Measurements from ENCODE around the gene LHX6. TPM values are rescaled to one million over a fixed set of nuclear protein-coding genes. Genes with fewer than 3 reads are reported as not detected.

The LHX6 gene
- polyA plus RNA-seq, 2 of the 4 experiments (the other 2 are of a cell fraction) = 0.14 to 0.26 TPM

DNA sequence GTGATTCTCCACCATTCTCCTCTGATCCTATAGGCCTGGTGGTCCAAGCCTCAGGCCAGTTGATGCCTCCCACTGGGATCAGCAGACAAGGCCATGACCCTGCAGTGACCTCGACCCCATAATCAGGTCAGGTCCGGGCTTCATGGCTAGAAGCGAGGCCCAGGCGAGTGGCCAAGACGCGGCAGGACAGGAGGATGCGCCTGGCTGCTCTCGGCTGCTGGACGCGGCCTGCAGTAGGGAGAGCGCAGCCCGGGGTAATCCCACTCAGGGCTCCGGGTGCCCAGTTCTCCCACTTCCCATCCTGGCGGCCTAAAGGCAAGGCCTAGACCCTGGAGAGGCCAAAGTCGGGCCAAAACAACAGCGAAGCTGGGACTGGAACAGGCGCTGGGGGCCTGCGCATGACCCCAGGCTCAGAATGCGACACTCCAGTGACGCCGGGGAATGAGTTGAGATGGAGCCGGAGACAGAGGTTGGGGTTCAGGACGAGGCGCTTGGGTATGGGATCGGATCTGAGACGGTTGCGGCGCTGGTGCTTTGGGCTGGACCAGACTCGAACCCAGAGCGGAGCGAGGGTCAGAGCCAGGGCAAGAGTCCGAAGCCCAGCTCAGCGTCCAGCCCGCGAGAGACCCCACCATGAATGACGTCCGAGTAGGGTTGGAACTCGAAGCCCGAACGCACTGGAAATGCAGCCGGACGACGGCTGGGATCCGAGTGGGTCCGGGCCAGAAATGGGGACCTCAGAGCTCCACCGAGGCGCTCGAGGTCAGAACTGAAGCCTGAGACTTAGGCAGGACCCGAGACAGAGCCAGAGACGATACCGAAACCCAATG, 3.2 kb downstream of the LHX6 start:
- Histone ChIP-seq H3K4me2 (no peak overlapping the region), H3K4me1 (peaks cover 10% of the 10 kb centered on the region; the same call in 1 of the 3 replicates), H3K27ac (no peak overlapping the region), H3K9me3 (no peaks in the 10 kb centered on the region), H3K4me3 (no peak overlapping the region)
- 80% methylated on average over 40 of the region's 51 CpGs for WGBS (ENCODE audit: missing lambda C conversion rate)
- DNase-seq (ENCODE audit: low read depth in 1 of 2, low spot score in 1 of 2) = no peak
- no peak for TF ChIP-seq CBX8 (IDR thresholded peaks at IDR 0.05)
- no peak for TF ChIP-seq ZNF302 (CRISPR knock-in tag; IDR thresholded peaks at IDR 0.05)
- TF ChIP-seq EHF (CRISPR knock-in tag; IDR thresholded peaks at IDR 0.05) = no peak
- ChIA-PET POLR2A (interaction anchor here (0.6 kb wide), 1 partner anchor 73 kb away, joined by 3 read pairs; no protein-coding TSS in a partner anchor), CTCF (interaction anchor here (0.8 to 1.6 kb wide), 8 partner anchors 9 to 121 kb away, joined by 3 to 5 read pairs (median 3); no protein-coding TSS in a partner anchor)
- ATAC-seq = no peak
- FAIRE-seq = no peak

GRCh38 chr9:122223435-122223834, 5.3 kb downstream of the LHX6 start:
- 10% methylated on average over 2 of the region's 5 CpGs for WGBS (ENCODE audit: missing lambda C conversion rate)
- FAIRE-seq = no peak
- no peaks in the 10 kb centered on the region for H3K9me3 ChIP-seq
- ATAC-seq = no peak
- no peak for TF ChIP-seq NR3C1 (IDR thresholded peaks at IDR 0.05)
- TF ChIP-seq RCOR1 (IDR thresholded peaks at IDR 0.05; ENCODE audit: low read depth, low read length) = no peak
- TF ChIP-seq NPAS2 (CRISPR knock-in tag; IDR thresholded peaks at IDR 0.05; ENCODE audit: borderline replicate concordance) = no peak
- no peak overlapping the region for H3K4me3 ChIP-seq
- CTCF ChIA-PET = interaction anchor here (1.1 to 1.5 kb wide), 2 partner anchors 97 to 105 kb away, joined by 3 read pairs; no protein-coding TSS in a partner anchor
- H3K27ac ChIP-seq = no peak overlapping the region
- no peak overlapping the region for H3K4me2 ChIP-seq
- POLR2A ChIA-PET = no interaction called here
- H3K4me1 ChIP-seq = peaks cover 5% of the 10 kb centered on the region; the same call in 1 of the 3 replicates
- DNase-seq (ENCODE audit: low read depth in 1 of 2, low spot score in 1 of 2) = no peak

DNA sequence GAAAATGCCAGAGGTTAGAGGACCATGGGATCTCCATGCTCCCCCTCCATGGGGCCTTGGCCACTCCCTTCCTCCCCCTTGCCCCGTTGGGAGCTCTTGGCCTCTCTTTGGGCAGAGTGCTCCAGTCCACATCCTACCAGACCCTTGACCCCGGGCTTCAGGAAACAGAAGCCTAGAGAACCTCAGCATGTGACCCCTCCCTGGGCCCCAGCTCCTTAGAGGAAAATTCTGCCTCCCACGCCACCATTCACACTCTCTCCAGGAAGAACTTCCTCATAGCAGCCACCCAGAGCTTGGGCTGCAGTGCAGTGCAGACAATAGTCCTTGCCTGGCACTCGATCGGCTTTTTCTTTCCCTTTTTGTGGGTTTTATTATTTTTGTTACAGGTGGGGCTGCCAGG, 6.0 kb downstream of the LHX6 start:
- Histone ChIP-seq H3K4me2 (no peak overlapping the region), H3K4me1 (peaks cover 7% of the 10 kb centered on the region; the same call in 1 of the 3 replicates), H3K27ac (no peak overlapping the region), H3K4me3 (no peak overlapping the region), H3K9me3 (no peaks in the 10 kb centered on the region)
- no peak for TF ChIP-seq CTCF (IDR thresholded peaks at IDR 0.05)
- DNase-seq (ENCODE audit: low read depth in 1 of 2, low spot score in 1 of 2) (no peak), FAIRE-seq (no peak), ATAC-seq (no peak)
- POLR2A ChIA-PET = no interaction called here
- CTCF ChIA-PET = interaction anchor here (1.1 to 1.5 kb wide), 2 partner anchors 97 to 104 kb away, joined by 3 read pairs; no protein-coding TSS in a partner anchor
- 64% methylated on average over 5 of the region's 5 CpGs for whole genome bisulfite sequencing (ENCODE audit: missing lambda C conversion rate)

- POLR2A ChIA-PET = no interaction called here
- CTCF ChIA-PET = no interaction called here
- FAIRE-seq = no peak
These were observed 7.5 kb downstream of the LHX6 start for GRCh38 chr9:122221183-122221811.

More at GRCh38 chr9:122221183-122221811, 7.5 kb downstream of the LHX6 start:
- no peak for ATAC-seq
- no peak overlapping the region for H3K4me3 ChIP-seq
- H3K27ac ChIP-seq = no peak overlapping the region
- no peak overlapping the region for H3K4me2 ChIP-seq
- 0 out of 3 replicates have a peak, but pooled peaks cover 5% of the 10 kb centered on the region for H3K4me1 ChIP-seq
- TF ChIP-seq MYC (IDR thresholded peaks at IDR 0.05; ENCODE audit: borderline replicate concordance, low read length) (no peak), EP300 (IDR thresholded peaks at IDR 0.05) (no peak), NR3C1 (IDR thresholded peaks at IDR 0.05) (no peak), HMGXB4 (CRISPR knock-in tag; IDR thresholded peaks at IDR 0.05; ENCODE audit: borderline replicate concordance) (no peak), NFE2L2 (conservative IDR thresholded peaks at IDR 0.05; ENCODE audit: low read length) (no peak), HOXB13 (CRISPR knock-in tag; IDR thresholded peaks at IDR 0.05; ENCODE audit: low read depth) (no peak), CBX2 (IDR thresholded peaks at IDR 0.05; ENCODE audit: borderline replicate concordance, low read depth) (no peak), JUNB (IDR thresholded peaks at IDR 0.05) (no peak), SREBF2 (IDR thresholded peaks at IDR 0.05) (no peak)
- TF ChIP-seq, protein P1, sequence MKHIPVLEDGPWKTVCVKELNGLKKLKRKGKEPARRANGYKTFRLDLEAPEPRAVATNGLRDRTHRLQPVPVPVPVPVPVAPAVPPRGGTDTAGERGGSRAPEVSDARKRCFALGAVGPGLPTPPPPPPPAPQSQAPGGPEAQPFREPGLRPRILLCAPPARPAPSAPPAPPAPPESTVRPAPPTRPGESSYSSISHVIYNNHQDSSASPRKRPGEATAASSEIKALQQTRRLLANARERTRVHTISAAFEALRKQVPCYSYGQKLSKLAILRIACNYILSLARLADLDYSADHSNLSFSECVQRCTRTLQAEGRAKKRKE (CRISPR knock-in tag; IDR thresholded peaks at IDR 0.05; ENCODE audit: low read depth) = no peak
- H3K9me3 ChIP-seq = no peaks in the 10 kb centered on the region
- no peak for DNase-seq (ENCODE audit: low read depth in 1 of 2, low spot score in 1 of 2)
- 63% methylated on average over 24 of the region's 27 CpGs for WGBS (ENCODE audit: missing lambda C conversion rate)

Measured in A549 (cell line).